Measurements from ENCODE around the gene SULF2.

The SULF2 gene

GRCh38 chr20:47648943-47649342 is 136.3 kb downstream of the SULF2 start:
- no peak for DNase-seq (ENCODE audit: low read depth in 2 of 2)

- DNase-seq (ENCODE audit: low read depth in 2 of 2) = no peak
Measured at GRCh38 chr20:47647994-47648393, 137.3 kb downstream of the SULF2 start.

GRCh38 chr20:47645632-47646031 is 139.6 kb downstream of the SULF2 start:
- no peak for DNase-seq (ENCODE audit: low read depth in 2 of 2)

DNA sequence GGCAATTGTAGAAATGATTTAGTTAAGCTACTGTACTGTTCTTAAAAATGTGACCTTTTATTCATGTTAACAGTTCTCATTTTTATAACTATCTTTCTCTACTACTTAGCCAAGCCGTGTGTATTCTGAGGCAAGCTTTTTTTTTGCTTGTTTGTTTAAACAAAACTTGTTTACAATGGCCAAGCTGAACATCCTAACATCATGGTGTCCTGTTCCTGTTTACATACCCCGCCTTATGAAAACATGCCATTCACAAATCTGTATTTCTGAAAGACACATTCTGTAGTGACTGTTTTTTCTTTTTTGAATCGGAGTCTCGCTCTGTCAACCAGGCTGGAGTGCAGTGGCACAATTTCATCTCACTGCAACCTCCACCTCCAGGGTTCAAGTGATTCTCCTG is 142.7 kb downstream of the SULF2 start:
- no peak for DNase-seq (ENCODE audit: low read depth in 2 of 2)

DNA sequence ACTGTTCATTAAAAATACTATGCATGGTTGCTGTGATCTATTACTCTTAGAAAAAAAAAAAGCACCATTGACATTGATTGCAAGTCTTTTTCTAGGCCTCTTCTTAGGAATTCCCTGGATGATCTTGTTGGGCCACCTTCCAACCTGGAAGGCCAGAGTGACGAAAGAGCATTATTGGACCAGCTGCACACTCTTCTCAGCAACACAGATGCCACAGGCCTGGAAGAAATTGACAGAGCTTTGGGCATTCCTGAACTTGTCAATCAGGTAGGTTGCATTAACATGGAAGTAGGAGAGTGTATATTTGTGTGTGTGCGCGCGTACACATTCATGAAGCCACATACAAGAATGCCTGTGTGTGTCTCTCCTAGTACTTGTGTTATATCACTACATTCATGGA is 143.2 kb downstream of the SULF2 start:
- no peak for DNase-seq (ENCODE audit: low read depth in 2 of 2)

DNA sequence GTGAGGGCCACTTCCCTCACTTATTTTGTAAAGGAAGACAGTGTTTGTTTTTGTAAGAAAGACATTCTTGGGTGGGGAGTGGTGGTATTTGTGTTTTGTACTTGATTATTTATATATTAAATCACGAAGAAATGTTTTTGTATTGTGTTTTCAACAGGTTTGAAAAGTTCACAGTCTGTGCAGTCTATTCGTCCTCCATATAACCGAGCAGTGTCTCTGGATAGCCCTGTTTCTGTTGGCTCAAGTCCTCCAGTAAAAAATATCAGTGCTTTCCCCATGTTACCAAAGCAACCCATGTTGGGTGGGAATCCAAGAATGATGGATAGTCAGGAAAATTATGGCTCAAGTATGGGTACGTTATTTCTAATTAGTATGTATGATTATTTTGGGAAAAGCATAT is 146.4 kb downstream of the SULF2 start:
- no peak for DNase-seq (ENCODE audit: low read depth in 2 of 2)

DNA sequence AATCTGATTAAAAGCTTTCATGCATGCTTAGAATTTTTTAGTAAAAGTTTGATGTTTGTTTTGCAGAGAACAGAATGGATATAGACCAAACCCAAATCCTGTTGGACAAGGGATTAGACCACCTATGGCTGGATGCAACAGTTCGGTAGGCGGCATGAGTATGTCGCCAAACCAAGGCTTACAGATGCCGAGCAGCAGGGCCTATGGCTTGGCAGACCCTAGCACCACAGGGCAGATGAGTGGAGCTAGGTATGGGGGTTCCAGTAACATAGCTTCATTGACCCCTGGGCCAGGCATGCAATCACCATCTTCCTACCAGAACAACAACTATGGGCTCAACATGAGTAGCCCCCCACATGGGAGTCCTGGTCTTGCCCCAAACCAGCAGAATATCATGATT is 150.0 kb downstream of the SULF2 start:
- no peak for DNase-seq (ENCODE audit: low read depth in 2 of 2)

GRCh38 chr20:47631078-47631477 is 154.2 kb downstream of the SULF2 start:
- no peak for DNase-seq (ENCODE audit: low read depth in 2 of 2)

- no peak for DNase-seq (ENCODE audit: low read depth in 2 of 2)
Measured at GRCh38 chr20:47629907-47630306, 155.4 kb downstream of the SULF2 start.

GRCh38 chr20:47627540-47627939 is 157.7 kb downstream of the SULF2 start:
- DNase-seq (ENCODE audit: low read depth in 2 of 2) = no peak

GRCh38 chr20:47623206-47623605 is 162.1 kb downstream of the SULF2 start:
- no peak for DNase-seq (ENCODE audit: low read depth in 2 of 2)

- no peak for DNase-seq (ENCODE audit: low read depth in 2 of 2)
Measured at GRCh38 chr20:47622118-47622665, 163.1 kb downstream of the SULF2 start.

GRCh38 chr20:47620808-47621805 is 164.2 kb downstream of the SULF2 start:
- no peak for DNase-seq (ENCODE audit: low read depth in 2 of 2)

DNA sequence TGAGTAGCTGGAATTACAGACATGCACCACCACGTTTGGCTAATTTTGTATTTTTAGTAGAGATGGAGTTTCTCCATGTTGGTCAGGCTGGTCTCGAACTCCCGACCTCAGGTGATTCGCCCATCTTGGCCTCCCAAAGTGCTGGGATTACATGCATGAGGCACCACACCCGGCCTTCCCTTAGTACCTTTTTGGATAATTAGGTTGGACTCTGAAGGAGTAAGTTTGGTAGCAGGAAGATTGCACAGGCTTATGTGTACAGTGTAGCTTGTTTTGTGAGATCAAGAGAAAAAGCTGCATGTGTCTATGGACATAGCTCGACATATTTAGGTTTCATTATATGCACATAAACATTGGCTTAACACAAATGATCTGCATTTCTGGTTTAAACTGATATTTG is 166.8 kb downstream of the SULF2 start:
- no peak for DNase-seq (ENCODE audit: low read depth in 2 of 2)

DNA sequence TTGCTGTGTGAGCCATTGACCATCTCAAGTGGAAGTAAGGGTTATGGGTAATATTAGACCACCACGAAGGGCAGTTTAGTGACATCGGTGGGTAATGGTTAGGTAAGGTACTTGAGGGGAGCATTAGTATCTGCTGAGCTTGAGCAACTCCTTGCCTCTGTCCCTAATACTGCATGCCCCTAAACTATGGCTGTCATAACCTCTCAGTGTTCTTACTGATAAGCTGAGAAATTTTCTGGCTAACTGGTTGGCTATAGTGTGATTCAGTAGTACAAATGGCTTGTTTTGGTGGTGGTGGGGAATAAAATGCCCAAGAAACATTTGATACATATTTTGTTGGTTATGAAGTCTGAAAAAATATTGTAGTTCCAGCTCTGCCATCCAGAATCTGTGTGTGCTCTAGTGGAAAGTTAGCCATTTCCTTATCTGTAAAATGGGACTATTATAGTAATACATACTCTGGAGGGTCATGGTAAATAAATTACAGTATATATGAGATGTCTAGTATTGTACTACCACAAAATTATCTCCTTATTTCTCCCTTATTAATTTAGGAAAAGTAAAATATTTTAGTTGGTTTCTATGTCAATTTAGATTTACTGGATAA is 170.5 kb downstream of the SULF2 start:
- no peak for DNase-seq (ENCODE audit: low read depth in 2 of 2)

DNA sequence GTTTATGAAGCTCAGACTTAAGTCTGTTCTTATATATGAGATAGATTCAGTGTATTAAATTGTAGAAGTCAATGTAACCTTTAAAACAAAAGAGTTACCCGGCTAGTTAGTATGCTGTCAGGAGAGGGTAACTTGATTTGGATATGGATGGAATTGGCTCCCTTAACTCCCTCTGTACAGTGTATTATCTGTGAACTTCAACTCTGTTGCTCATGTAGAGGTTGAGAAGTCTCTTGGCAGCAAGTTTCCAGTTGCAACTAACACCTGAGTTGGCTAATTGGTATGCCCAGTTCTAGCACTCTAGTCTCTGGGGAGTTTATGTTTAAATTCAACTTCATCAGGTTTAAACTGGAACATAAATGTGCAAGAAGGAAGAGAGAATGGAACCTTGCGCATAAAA is 172.6 kb downstream of the SULF2 start:
- no peak for DNase-seq (ENCODE audit: low read depth in 2 of 2)

DNA sequence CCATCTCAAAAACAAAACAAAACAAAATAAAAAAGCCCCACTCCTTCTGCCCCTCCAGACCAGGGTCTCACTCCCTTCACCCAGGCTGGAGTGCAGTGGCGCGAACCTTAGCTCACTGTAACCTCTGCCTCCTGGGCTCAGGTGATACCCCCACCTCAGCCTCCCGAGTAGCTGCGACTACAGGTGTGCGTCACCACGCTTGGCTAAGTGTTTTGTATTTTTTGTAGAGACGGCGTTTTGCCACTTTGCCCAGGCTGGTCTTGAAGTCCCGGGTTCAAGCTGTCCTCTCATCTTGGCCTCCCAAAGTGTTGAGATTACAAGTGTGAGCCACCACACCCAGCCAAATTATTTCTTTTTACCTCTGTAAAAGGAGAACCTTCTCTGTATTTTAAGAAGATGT is 173.5 kb downstream of the SULF2 start:
- DNase-seq (ENCODE audit: low read depth in 2 of 2) = no peak

DNA sequence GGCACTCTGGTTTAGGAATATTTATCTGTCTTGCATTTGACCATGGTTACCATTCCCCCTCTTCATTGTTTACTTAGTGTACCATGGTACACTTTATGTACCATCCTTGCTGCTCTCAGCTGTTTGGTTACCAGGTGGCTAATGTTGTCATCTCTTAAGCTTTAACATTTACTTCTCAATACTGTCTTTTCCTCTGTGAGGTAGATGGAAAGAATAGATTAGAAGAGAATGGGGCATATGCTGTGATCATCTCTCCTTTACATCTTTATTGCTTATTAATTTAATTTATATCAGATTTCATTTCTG is 174.4 kb downstream of the SULF2 start:
- no peak for DNase-seq (ENCODE audit: low read depth in 2 of 2)

DNA sequence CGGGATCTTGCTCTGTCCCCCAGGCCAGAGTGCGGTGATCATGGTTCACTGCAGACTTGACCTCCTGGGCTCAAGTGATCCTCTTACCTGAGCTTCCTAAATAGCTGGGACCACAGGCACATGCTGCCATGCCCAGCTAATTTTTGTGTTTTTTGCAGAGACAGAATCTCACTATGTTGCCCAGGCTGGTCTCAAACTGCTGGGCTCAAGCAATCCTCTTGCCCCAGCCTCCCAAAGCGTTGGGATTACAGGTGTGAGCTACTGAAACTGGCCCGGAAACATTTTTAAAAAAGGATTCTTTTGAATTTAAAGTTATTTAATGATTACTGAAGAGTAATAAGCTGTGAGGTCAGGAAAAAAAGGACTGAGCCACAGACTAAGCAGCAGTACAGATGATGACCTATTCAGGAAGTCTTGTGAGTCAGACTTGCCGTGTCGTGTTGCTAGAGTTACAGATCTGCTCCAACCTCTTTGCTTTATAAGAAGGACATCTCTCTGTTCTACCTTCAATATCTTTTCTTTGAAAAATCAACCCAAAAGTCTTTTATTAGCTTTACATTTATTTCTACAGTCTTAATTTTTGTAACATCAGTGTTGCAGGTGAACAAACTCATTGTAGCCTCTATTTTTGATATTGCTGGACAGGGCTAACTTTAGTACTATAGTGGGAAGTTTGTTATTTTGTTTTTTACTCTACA is 174.9 kb downstream of the SULF2 start:
- peak; percentile 48 to 65 for DNase-seq (ENCODE audit: low read depth in 2 of 2)

DNA sequence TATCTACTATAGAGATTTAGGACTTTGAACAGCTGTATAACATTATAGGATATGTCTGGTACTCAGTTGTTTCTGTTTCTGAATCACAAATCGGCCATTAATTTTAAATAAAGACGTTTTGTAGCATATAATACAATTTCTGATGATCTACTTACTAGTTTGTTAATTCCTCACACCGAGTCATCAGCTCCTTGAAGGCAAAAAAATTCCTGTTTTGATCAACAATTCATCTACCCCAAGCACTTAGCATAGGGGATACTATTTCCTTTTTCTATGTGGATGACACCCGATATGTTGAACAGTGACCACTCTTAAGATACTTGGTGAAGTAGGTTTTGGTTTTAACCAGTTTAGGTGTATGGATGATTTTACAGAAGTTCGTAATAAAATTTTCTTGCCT is 176.3 kb downstream of the SULF2 start:
- no peak for DNase-seq (ENCODE audit: low read depth in 2 of 2)
